Activated gamma-delta T cell (primary cell): ENCODE data around the gene CXCL16.

ENCODE experiments used
- DNase-seq: peaks from one replicate; lab custom pipeline; 2025; lab: John Stamatoyannopoulos, UW
- total RNA-seq, 2 donors: gene quantifications; one replicate each; lab custom pipeline; 2026; lab: John Stamatoyannopoulos, UW

CXCL16 gene
- total RNA-seq = 1.2 to 4.7 reads per million in 2 donors

GRCh38 chr17:4739122-4740024 lies at the start of gene CXCL16, which contains the start of gene ZMYND15:
Gene CXCL16, minus strand, starts transcription at chr17:4739928. Its CDS starts 589 bp downstream, at chr17:4739339.
Gene ZMYND15, plus strand, starts transcription at chr17:4739833. Its CDS starts 716 bp downstream, at chr17:4740549.
- DNase-seq = peak; percentile 49

GRCh38 chr17:4788807-4789700 lies 49.3 kb upstream of the CXCL16 start, which contains the start of gene GLTPD2:
Gene GLTPD2, plus strand, starts transcription at chr17:4788964. Its CDS starts 48 bp downstream, at chr17:4789012.
- no peak for DNase-seq

GRCh38 chr17:4788159-4788806 lies 48.6 kb upstream of the CXCL16 start:
- DNase-seq = no peak

GRCh38 chr17:4786516-4786915 lies 46.8 kb upstream of the CXCL16 start:
- DNase-seq = no peak

GRCh38 chr17:4786106-4786511 lies 46.4 kb upstream of the CXCL16 start, which contains the start of gene VMO1:
Gene VMO1, minus strand, starts transcription at chr17:4786364. Its CDS starts 12 bp downstream, at chr17:4786352.
- DNase-seq = no peak

GRCh38 chr17:4785311-4786105 lies 45.8 kb upstream of the CXCL16 start:
- DNase-seq = no peak

GRCh38 chr17:4782652-4783051 lies 42.9 kb upstream of the CXCL16 start:
- DNase-seq = no peak

- no peak for DNase-seq
These were observed 40.7 kb upstream of the CXCL16 start for GRCh38 chr17:4780325-4780955.

GRCh38 chr17:4777969-4778760 lies 38.4 kb upstream of the CXCL16 start:
- no peak for DNase-seq

- no peak for DNase-seq
These were observed 32.5 kb upstream of the CXCL16 start for GRCh38 chr17:4772235-4772613.

- no peak for DNase-seq
These were observed 31.9 kb upstream of the CXCL16 start, which contains the start of gene TM4SF5 for GRCh38 chr17:4771519-4772234. Gene TM4SF5, plus strand, starts transcription at chr17:4771886. Its CDS starts 37 bp downstream, at chr17:4771923.

GRCh38 chr17:4769628-4770027 lies 29.9 kb upstream of the CXCL16 start:
- no peak for DNase-seq

- DNase-seq = no peak
These were observed 28.6 kb upstream of the CXCL16 start for GRCh38 chr17:4768298-4768697.

- DNase-seq = no peak
These were observed 27.0 kb upstream of the CXCL16 start for GRCh38 chr17:4766723-4767122.

- no peak for DNase-seq
These were observed 26.5 kb upstream of the CXCL16 start for GRCh38 chr17:4766201-4766600.

GRCh38 chr17:4764595-4764994 lies 24.9 kb upstream of the CXCL16 start:
- no peak for DNase-seq

- no peak for DNase-seq
These were observed 20.1 kb upstream of the CXCL16 start for GRCh38 chr17:4759776-4760236.

GRCh38 chr17:4753392-4753791 lies 13.7 kb upstream of the CXCL16 start:
- DNase-seq = no peak

GRCh38 chr17:4751932-4752331 lies 12.2 kb upstream of the CXCL16 start:
- no peak for DNase-seq
